Endothelial cell (in vitro differentiated cells): ENCODE data around the gene PRXL2B. TPM values are rescaled to one million over a fixed set of nuclear protein-coding genes. Genes with fewer than 3 reads are reported as not detected.

ENCODE experiments used
- DNase-seq: peaks from one replicate; pipeline ENCODE4 v3.0.0; 2021; ENCODE audit warnings: low spot score
- H3K27ac Mint-ChIP-seq: one replicate; pipeline ENCODE4 v1.8.0; 2021; ENCODE audit warnings: mixed read lengths, inconsistent platforms; ENCODE audit not compliant: unreplicated experiment
- H3K27me3 Mint-ChIP-seq: one replicate; pipeline ENCODE4 v1.8.0; 2021; ENCODE audit warnings: mild to moderate bottlenecking, moderate library complexity, mixed read lengths, inconsistent platforms; ENCODE audit not compliant: unreplicated experiment
- H3K36me3 Mint-ChIP-seq: one replicate; pipeline ENCODE4 v1.8.0; 2021; ENCODE audit warnings: mild to moderate bottlenecking, low read depth, mixed read lengths, inconsistent platforms; ENCODE audit not compliant: unreplicated experiment
- H3K4me1 Mint-ChIP-seq: one replicate; pipeline ENCODE4 v1.8.0; 2021; ENCODE audit warnings: mild to moderate bottlenecking, mixed read lengths, inconsistent platforms; ENCODE audit not compliant: unreplicated experiment
- H3K4me3 Mint-ChIP-seq: one replicate; pipeline ENCODE4 v1.8.0; 2021; ENCODE audit warnings: mild to moderate bottlenecking, mixed read lengths, inconsistent platforms; ENCODE audit not compliant: unreplicated experiment
- H3K9me3 Mint-ChIP-seq: one replicate; pipeline ENCODE4 v1.8.0; 2021; ENCODE audit warnings: mixed read lengths, inconsistent platforms; ENCODE audit not compliant: unreplicated experiment
- total RNA-seq: library from RNA; stranded (reverse); fragmentation: NEBNext Ultra II Directional; extraction: Animal tissue kit (Norgen Biotek cat#: 25700); gene quantifications from one replicate; pipeline ENCODE4 v1.2.1, GENCODE V29; 2021; ENCODE audit not compliant: unreplicated experiment
- TF ChIP-seq, protein P1 (sequence below): fragments of 200-600 bp; sonication (generic); IDR thresholded peaks from one replicate; pipeline ENCODE4 v1.5.0; 2021; ENCODE audit warnings: antibody characterized with exemption; ENCODE audit not compliant: unreplicated experiment

PRXL2B gene
- total RNA-seq, 1 donor from 2014 or later: 35.6 TPM

DNA sequence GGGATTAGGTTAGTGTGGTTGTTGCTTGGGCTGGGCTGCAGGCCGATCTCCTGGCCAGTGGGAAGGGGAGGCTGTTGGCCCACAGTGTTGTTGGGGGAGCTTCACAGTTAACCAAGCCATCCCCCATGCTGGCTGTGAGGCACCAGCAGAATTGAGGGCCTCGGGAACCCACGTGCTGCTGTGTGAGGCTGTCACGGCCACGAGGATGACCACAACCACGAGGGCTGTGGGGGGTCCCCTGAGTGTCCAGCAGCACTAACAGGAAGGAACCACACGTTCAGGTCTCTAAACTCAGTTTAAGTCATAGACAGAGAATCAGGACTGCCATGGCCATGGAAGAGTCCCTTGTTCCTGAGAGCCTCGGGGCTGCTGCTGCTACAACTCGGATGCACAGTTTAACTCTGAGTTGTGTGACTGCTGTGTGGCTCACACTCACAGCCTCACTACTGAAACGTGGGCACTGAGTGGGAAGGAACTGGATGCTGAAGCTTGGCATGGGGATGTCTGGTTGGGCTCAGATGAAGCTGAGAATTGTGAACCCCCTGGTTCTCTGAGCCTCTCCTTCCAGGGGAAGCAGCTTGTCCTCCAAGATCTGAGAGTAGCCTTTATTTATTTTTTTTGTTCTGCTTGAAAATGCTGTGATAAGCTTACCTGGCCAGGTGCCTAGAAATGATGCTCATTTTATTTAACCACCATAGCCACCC, 51.0 kb downstream of the PRXL2B start:
- Mint-ChIP-seq H3K4me1 (no peaks in the 10 kb centered on the region), H3K27me3 (peaks cover 5% of the 10 kb centered on the region), H3K27ac (no peak overlapping the region), H3K9me3 (peaks cover 11% of the 10 kb centered on the region), H3K36me3 (peaks cover 5% of the 10 kb centered on the region), H3K4me3 (no peak overlapping the region)
- TF ChIP-seq, protein P1, sequence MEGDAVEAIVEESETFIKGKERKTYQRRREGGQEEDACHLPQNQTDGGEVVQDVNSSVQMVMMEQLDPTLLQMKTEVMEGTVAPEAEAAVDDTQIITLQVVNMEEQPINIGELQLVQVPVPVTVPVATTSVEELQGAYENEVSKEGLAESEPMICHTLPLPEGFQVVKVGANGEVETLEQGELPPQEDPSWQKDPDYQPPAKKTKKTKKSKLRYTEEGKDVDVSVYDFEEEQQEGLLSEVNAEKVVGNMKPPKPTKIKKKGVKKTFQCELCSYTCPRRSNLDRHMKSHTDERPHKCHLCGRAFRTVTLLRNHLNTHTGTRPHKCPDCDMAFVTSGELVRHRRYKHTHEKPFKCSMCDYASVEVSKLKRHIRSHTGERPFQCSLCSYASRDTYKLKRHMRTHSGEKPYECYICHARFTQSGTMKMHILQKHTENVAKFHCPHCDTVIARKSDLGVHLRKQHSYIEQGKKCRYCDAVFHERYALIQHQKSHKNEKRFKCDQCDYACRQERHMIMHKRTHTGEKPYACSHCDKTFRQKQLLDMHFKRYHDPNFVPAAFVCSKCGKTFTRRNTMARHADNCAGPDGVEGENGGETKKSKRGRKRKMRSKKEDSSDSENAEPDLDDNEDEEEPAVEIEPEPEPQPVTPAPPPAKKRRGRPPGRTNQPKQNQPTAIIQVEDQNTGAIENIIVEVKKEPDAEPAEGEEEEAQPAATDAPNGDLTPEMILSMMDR: no peak
- DNase-seq: no peak

DNA sequence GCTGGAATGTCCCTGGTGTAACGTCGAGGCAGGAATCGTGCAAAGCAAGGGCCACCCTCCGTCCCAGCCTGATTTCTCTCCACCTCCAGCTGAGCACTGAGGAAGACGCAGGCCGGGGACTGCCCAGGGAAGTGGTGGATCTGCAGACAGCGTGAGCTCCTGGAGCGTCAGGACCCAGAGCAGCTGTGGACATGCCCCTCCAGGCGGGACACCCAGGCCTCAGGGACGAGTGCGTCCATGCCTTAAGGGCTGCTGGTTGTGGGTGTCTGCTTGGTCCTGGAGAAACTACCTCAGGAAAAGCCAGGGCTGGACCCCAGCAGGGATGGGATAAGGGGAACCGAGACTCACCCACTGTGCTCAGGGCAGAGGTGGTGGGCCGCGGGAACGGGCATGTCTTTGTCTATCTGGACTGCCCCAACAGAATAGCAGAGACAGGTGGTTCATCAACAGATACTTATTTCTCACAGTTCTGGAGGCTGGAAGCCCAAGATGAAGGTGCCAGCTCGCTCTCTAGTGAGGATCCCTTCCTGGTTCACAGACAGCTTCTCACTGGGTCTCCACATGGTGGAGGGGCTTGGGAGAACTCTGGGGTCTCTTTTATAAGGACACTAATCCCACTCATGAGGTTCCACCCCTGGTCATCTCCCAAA, 52.0 kb downstream of the PRXL2B start:
- Mint-ChIP-seq H3K4me1 (no peaks in the 10 kb centered on the region), H3K27me3 (peaks cover 6% of the 10 kb centered on the region), H3K27ac (no peak overlapping the region), H3K36me3 (peaks cover 5% of the 10 kb centered on the region), H3K9me3 (peaks cover 11% of the 10 kb centered on the region), H3K4me3 (no peak overlapping the region)
- no peak for DNase-seq
- TF ChIP-seq, protein P1: no peak

DNA sequence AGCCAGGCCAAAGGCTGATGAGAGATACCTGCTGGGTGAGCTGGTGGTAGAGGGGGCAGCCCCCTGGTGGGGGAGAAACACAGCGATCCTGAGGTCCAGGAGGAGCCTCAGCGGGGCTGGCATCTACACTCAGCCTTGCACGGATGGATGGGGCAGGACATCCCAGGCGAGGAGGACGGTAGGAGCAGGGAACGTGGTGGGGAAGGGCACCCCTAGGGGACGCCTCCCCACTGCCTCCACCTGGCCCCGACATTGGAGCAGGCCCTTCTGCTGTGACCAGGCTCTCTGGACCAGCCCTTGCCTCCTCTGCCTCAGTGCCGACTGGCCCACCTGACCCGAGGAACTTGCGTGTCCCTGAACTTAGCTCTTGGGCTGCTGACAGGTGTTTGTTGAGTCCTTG, 52.6 kb downstream of the PRXL2B start:
- DNase-seq: no peak
- H3K27me3 Mint-ChIP-seq: peaks cover 7% of the 10 kb centered on the region
- TF ChIP-seq, protein P1: no peak
- peaks cover 5% of the 10 kb centered on the region for H3K36me3 Mint-ChIP-seq
- no peak overlapping the region for H3K4me3 Mint-ChIP-seq
- H3K4me1 Mint-ChIP-seq: no peaks in the 10 kb centered on the region
- H3K27ac Mint-ChIP-seq: no peak overlapping the region
- peaks cover 11% of the 10 kb centered on the region for H3K9me3 Mint-ChIP-seq

DNA sequence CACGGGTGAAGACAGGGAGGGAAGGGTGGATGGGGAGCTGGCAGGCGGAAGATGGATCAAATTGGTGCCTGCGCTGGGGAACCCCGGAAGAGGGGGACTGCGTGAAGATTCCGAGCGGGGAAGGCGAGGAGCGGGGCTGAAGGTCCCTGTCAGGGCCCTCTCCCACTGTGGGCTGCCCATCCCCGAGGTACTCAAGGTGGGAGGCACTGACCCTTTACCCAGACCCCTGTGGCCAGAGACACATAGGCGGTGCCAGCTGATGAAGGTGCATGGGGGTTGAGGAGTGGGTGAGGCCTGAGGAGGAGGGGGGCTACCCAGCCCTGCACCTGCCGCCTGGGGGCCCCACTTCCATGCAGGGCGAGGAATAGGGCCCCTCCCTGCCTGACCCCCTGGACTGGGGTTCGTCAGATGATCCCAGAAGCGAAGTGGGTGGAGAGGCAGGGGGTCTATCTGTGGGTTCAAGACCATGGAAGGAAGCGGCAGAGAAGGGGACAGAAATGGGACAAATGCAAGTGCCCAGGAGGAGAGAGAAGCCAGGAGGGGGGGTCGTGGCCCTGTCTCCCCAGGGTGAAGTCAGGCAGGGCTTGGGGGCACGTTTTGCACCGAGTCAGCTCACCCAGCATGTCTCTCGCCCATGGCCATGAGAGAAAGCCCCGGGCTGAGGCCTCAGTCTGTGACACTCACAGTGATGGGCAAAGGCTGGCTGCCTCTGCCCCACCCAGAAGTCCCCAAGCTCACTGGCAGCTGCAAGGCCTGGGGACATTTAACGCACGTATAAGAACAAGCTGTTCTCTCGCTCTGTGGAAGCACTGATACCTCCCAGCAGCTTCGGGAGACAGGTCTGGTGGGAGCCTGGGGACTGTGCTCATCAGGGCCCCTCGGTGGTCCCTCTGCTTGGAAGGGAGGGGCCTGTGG, 53.3 kb downstream of the PRXL2B start:
- Mint-ChIP-seq H3K4me1 (no peaks in the 10 kb centered on the region), H3K27ac (no peak overlapping the region), H3K4me3 (no peak overlapping the region), H3K36me3 (peaks cover 5% of the 10 kb centered on the region), H3K27me3 (peaks cover 7% of the 10 kb centered on the region), H3K9me3 (peaks cover 11% of the 10 kb centered on the region)
- DNase-seq: no peak
- TF ChIP-seq, protein P1: no peak
